Duodenal mucosa (tissue), 2 donors: Measurements from ENCODE around the gene PCYT2.

Source experiments
- H3K27ac ChIP-seq: one replicate; pipeline ENCODE4 v1.7.0; 2013; ENCODE audit warnings: low read depth, low read length
- H3K27me3 ChIP-seq, 2 donors: one replicate each; pipeline ENCODE4 v1.7.0; 2013; ENCODE audit warnings: low read length in 2 of 2, control low read depth in 1 of 2; ENCODE audit not compliant: insufficient read depth in 2 of 2, control insufficient read depth in 1 of 2
- H3K36me3 ChIP-seq, 2 donors: one replicate each; pipeline ENCODE4 v1.7.0; 2013; ENCODE audit warnings: low read length in 2 of 2, control low read depth in 1 of 2; ENCODE audit not compliant: insufficient read depth in 2 of 2, control insufficient read depth in 1 of 2
- H3K4me1 ChIP-seq, 2 donors: one replicate each; pipeline ENCODE4 v1.7.0; 2013; ENCODE audit warnings: low read length in 2 of 2, control low read depth in 1 of 2; ENCODE audit not compliant: insufficient read depth in 2 of 2, control insufficient read depth in 1 of 2
- H3K4me3 ChIP-seq, 2 donors: one replicate each; pipeline ENCODE4 v1.7.0; 2013; ENCODE audit warnings: low read length in 2 of 2, low read depth in 1 of 2
- H3K9ac ChIP-seq, 2 donors: one replicate each; pipeline ENCODE4 v1.7.0; 2013; ENCODE audit warnings: low read length in 2 of 2, low read depth in 1 of 2
- H3K9me3 ChIP-seq, 2 donors: one replicate each; pipeline ENCODE4 v1.7.0; 2013; ENCODE audit warnings: low read length in 2 of 2, control low read depth in 1 of 2; ENCODE audit not compliant: control insufficient read depth in 1 of 2

The PCYT2 gene

DNA sequence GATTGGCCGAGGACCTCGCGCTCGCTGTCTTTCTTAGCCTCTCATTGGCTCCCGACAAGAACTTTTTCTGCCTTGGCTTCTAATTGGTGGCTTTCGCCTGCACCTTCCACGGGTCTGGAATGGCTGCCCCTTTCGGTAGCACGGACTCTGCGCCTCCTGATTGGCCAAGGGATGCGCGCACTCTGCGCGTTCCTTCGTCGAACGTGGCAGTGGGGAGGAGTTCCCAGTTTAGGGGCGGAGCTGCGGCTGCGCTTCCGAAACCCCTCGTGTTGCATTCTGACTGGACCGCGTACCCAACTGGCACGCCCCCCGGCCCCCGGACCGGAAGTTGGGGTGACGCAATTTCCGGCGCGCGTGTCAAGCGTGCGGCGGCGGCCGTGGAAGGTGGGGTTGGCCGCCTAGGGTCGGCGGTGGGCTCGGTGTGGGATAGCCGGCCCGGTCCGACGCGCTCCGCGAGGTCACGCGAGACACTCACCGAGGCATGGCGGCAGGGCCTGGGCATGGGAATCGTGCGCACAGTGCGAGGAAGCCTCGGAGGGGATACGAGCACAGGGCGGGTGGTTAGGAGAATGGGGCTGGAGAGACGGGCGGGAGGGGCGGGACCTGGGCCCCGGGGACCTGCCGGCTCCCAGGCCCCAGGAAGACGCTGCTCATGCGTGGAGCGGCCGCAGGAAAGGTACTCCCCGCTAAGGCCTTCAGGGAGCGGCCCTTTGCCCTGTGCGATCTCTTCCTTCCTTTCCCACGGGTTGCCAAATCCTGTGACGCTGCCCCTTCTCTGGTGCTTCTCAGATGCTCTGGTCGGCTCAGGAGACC is 50.2 kb downstream of the PCYT2 start:
- H3K27me3 ChIP-seq, result no peaks in the 10 kb centered on the region
- peaks cover 11 to 27% of the 10 kb centered on the region in 2 donors for H3K36me3 ChIP-seq
- peak overlapping the region; percentile 98 for H3K27ac ChIP-seq
- peaks cover 54 to 78% of the 10 kb centered on the region in 2 donors for H3K4me1 ChIP-seq
- no peaks in the 10 kb centered on the region for H3K9me3 ChIP-seq
- H3K4me3 ChIP-seq, result peak overlapping the region; percentile 73 to 80
- H3K9ac ChIP-seq, result peak overlapping the region; percentile 74 to 89

DNA sequence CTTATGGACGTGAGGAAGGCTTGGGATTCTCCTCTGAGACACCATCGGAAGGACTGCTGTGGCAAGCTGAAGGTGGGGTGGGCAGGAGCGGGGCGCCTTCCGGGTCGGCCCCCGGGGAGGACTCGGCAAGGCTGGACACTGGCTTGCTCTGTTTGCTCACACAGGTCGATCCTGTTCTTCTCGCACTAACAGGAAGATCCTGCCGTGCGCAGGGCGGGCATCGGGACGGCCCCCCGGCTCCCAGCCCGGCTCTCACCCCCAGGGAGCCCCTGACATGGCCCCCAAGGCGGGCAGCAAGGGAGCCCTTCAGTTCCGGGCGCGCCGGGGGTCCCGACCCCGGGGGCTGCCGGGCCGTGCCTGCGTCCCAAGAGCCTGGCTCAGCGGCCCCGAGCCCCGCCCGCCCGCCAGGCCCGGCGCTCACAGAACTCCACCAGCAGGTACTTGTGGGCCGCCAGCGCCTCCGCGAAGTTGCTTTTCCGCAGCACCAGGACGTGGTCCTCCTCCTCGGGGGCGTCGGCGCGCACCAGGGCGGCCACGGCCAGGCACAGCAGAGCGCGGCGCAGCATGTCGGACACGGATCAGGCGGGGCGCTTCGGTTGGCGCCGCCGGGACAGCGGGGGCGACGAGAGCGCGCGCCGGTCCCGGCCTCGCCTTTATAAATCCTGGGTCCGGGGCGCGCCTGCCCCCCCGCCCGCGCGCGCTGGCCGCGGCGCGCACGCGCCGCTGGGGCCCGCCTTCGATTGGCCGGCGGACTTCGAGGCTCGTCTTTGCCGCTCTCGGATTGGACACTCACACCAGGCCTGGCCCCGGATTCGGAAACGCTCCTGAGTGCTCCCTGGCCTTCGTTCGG is 51.1 kb downstream of the PCYT2 start, which contains the start of gene P4HB:
Gene P4HB, minus strand, starts transcription at position 630 of the 850 bp plus-strand sequence. Its CDS starts 64 bp downstream, at position 566.
- Histone ChIP-seq H3K27ac (peak within 1 kb of the TSS; percentile 98), H3K27me3 (no peaks in the 10 kb centered on the region), H3K36me3 (peaks cover 13 to 36% of the 10 kb centered on the region in 2 donors), H3K9ac (peak within 1 kb of the TSS; percentile 74 to 94), H3K4me1 (peaks cover 57 to 78% of the 10 kb centered on the region in 2 donors), H3K9me3 (no peaks in the 10 kb centered on the region), H3K4me3 (peak within 1 kb of the TSS; percentile 88 to 97)

DNA sequence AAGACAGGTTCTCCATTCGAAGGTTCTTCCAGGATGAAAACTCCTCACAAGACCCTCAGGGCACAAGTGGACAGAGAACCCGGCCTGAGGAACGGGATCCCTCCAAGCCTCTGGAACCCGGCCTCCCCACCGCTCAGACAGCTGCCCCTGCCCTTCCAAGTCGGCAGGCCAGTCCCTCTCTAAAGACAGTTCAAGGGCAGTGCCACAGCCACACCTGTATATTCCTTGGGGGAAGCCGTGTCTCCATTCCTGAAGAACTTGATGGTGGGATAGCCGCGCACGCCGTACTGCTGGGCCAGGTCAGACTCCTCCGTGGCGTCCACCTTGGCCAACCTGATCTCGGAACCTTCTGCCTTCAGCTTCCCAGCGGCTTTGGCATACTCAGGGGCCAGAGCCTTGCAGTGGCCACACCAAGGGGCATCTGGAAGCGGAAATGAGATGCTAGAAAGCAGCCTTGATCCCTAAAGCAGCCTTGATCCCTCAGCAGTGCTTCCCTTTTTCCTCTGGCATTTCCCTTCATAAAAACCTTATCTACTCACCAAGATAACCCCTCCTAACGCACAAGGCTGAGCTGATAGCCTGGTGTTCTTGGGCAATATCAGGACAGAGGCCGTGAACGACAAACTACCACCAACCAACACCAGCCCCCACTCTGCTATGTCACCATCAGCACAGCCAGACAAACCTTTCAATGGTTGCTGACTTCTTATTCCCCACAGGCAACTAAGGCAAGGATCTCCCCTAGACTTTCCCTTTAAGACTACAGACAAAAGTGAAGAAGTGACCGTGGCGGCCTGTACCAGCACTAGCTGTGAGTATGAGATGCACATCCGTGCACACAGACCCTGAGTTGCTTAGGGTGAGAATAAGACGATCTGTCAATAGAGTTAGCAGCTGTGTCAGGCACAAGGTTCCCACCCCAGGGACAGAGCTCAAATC is 52.0 kb downstream of the PCYT2 start:
- peaks cover 49 to 74% of the 10 kb centered on the region in 2 donors for H3K4me1 ChIP-seq

DNA sequence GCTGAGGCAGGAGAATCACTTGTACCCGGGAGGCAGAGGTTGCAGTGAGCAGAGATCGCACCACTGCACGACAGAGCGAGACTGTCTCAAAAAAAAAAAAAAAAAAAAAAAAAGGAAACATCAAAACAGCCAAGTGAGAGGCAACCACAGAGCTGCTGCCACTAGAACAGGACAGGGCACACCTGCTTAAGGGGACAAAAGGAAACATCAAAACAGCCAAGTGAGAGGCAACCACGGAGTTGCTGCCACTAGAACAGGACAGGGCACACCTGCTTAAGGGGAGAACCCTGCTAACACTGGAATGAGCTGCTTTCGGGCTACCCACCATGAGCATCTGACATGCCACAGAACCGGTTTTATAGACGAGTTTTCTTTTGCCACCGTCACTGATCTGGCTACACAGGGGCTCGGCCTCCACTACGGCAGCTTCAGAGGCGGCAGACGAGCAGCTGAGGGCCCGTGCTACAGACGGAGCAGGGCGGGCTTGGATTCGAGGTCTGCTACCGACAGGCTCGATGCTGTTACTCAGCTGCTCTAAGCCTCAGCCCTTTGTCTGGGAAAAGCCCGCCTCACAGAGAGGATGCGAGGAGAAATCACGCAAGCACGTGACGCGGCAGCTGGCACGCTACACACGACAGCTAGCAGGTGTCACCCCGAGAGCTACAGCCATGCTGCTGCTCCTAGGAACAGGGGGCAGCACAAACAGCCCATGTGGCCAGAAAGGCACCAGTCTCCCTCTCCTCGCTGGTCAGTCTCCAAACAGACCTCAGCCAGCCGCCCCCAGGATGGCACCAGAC is 52.8 kb downstream of the PCYT2 start:
- Histone ChIP-seq H3K27me3 (no peaks in the 10 kb centered on the region), H3K36me3 (peaks cover 21 to 47% of the 10 kb centered on the region in 2 donors), H3K9ac (peak overlapping the region; percentile 59 to 94), H3K27ac (no peak overlapping the region), H3K9me3 (no peaks in the 10 kb centered on the region), H3K4me3 (peak overlapping the region; percentile 88 to 97), H3K4me1 (peaks cover 40 to 65% of the 10 kb centered on the region in 2 donors)

More for the DNA sequence above, 52.0 kb downstream of the PCYT2 start:
- no peaks in the 10 kb centered on the region for H3K9me3 ChIP-seq
- H3K4me3 ChIP-seq, result peak overlapping the region; percentile 88 to 97
- peak overlapping the region; percentile 59 to 94 for H3K9ac ChIP-seq
- H3K36me3 ChIP-seq, result peaks cover 15 to 41% of the 10 kb centered on the region in 2 donors
- peak overlapping the region; percentile 90 for H3K27ac ChIP-seq
- H3K27me3 ChIP-seq, result no peaks in the 10 kb centered on the region

DNA sequence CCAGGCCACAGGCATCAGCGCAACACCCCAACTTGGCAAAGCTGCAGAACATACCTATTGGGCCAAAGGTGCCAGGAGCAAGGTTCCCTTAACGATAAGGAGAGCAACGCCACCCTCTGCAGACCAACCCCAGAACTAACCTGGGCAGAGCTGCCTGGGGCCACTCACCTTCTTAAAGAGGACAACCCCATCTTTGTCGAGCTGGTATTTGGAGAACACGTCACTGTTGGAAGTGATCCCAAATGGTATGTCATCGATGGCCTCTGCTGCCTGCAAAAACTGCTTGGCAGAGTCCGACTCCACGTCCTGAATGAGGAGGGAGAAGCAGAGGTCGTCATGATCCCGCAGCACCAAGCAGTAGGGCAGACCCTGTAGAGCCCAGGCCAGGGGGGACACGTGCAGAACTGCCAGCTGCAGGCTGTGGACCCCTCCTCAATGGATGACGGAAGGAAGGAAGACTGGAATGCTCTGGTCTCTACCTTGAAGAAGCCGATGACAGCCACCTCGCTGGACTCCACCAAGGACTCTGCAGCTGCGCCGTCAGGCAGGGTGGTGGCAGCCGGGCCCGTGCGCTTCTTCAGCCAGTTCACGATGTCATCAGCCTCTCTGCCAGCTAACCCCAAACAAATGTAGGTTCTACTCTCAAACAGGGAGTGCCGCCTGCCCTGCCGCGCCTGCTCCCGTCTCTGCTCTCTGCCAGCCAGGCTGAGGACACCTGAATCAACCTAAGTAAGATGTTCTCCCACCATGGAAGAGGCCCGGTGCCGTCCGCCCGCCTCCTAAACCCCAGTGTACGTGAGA is 56.0 kb downstream of the PCYT2 start:
- Histone ChIP-seq H3K36me3 (peaks cover 36 to 65% of the 10 kb centered on the region in 2 donors), H3K4me3 (peak overlapping the region in 1 of 2 donors; percentile 20), H3K4me1 (peaks cover 31 to 45% of the 10 kb centered on the region in 2 donors), H3K9ac (peak overlapping the region; percentile 22 to 43), H3K9me3 (no peaks in the 10 kb centered on the region), H3K27me3 (no peaks in the 10 kb centered on the region), H3K27ac (no peak overlapping the region)

DNA sequence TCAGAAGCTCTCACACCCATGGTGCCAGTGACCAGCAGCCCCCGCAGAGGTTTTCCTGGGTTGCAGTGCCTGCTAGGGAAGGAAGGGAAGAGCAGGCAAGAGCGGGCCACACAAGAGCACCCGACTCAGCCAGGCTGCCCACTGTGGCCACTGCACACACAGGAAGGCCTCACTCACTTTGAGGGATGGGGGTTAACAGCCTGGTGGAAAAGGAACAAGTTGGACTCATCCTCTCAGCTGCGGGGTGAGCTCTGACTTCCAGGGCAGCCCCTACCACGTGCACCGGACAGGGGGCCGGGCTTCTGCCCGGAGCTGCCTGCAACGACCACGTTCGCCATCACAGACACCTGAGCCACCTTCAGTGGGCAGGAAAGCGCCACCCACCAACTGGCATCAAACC is 59.0 kb downstream of the PCYT2 start:
- Histone ChIP-seq H3K4me3 (no peak overlapping the region), H3K36me3 (peaks cover 30 to 62% of the 10 kb centered on the region in 2 donors), H3K4me1 (peaks cover 10 to 20% of the 10 kb centered on the region in 2 donors), H3K9me3 (no peaks in the 10 kb centered on the region), H3K27me3 (no peaks in the 10 kb centered on the region), H3K9ac (no peak overlapping the region), H3K27ac (no peak overlapping the region)

DNA sequence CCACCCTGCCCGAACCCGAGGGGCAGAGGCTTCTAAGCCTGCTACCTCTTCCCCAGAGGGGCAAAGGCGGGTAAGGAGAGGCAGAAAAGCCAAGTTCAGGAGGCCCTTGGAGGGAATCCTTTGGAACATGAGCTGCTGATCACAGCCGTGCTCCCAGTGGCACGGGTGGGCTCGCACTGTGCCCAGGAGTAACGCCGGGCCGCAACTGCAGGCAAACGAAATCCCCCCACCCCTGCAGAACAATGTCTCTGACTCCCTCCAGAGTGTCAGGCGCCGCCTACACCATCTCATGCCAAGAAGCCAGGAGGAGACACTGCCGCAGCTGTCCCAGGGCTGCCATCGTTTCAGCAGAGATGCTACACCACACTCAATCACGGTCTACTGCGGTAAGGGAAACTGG is 59.8 kb downstream of the PCYT2 start:
- peaks cover 39 to 70% of the 10 kb centered on the region in 2 donors for H3K36me3 ChIP-seq
- H3K9ac ChIP-seq, result no peak overlapping the region
- H3K4me3 ChIP-seq, result no peak overlapping the region
- peaks cover 10 to 14% of the 10 kb centered on the region in 2 donors for H3K4me1 ChIP-seq
- H3K27ac ChIP-seq, result no peak overlapping the region
- H3K9me3 ChIP-seq, result no peaks in the 10 kb centered on the region
- no peaks in the 10 kb centered on the region for H3K27me3 ChIP-seq
